T-helper 1 cell (primary cell): ENCODE measurements around the gene HAND1.
A peak's percentile ranks its signal among the peaks of the same experiment; 100 is the strongest.

Experiments used
- DNase-seq, 5 donors: peaks; one replicate each; pipeline ENCODE4 v3.0.0-alpha.2; 2012 to 2020
- total RNA-seq, 4 donors: gene quantifications; one replicate each; lab custom pipeline; 2026; lab: John Stamatoyannopoulos, UW

The HAND1 gene
- total RNA-seq, result 0 reads per million in 4 donors

- DNase-seq, result no peak
Observed at GRCh38 chr5:154478224-154478565, at the start of gene HAND1. Gene HAND1, minus strand, starts transcription at chr5:154478227. Its CDS starts 219 bp downstream, at chr5:154478008.

DNA sequence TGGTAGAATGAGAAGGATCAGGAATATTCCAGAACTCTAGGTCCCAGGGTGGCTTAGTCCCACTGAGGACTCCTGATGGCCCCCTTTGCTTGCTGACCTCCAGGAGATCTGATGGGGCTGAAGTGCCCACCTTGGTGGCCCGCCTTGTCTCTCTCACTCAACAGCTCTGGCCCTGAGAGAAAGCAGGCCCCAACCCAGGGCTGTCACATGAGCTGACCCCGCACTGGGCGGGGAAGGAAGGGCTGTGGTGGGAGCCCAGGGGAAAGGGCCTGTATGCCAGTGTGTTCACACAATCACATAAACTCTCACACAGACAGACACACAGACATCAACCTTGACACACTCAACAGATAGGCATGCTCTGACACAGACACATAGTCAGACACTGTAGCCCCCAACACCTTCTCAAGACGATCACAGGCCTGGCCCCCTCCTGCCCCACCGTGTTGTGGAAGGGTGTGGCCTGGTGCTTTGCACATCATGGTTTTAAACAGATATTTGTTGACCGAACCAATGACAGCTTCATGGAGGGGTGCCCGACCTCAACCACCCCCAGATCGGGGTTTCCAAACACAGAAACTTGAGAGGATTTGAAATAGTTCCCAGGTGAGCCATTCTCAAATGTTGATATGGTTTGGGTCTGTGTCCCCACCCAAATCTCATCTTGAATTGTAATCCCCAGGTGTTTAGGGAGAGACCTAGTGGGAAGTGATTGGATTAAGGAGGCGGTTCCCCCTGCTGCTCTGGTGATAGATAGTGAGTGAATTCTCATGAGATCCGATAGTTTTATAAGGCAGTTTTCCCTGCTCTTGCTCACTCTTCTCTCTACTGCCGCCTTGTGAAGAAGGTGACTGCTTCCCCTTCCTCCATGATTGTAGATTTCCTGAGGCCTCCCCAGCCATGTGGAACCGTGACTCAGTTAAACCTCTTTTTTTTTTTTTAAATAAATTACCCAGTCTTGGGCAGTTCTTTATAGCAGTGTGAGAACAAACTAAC, 48.5 kb upstream of the HAND1 start:
- no peak for DNase-seq

- DNase-seq, result no peak
Observed at GRCh38 chr5:154524859-154525258, 46.8 kb upstream of the HAND1 start.

- no peak for DNase-seq
Observed at GRCh38 chr5:154524181-154524580, 46.2 kb upstream of the HAND1 start.

GRCh38 chr5:154523709-154524108, 45.7 kb upstream of the HAND1 start:
- no peak for DNase-seq

DNA sequence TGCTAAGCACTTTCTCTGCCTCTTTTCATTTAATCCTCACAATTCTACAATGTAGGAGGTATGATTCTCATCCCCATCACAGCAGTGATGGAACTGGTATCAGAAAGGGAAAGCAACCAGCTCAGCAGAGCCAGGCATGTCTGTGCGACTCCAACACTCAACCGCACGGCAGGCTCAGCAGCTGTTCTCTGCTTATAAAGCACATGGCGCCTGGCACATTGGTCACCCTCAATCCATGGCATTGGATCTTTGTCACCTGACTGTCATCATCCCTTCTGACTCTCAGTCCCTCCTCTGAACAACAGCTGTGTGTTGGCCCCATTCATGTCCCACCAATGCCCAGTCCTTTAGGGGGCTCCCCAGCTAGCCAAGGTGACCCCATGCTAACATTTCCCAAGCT, 45.1 kb upstream of the HAND1 start:
- no peak for DNase-seq

GRCh38 chr5:154522284-154522683, 44.3 kb upstream of the HAND1 start:
- DNase-seq, result no peak

DNA sequence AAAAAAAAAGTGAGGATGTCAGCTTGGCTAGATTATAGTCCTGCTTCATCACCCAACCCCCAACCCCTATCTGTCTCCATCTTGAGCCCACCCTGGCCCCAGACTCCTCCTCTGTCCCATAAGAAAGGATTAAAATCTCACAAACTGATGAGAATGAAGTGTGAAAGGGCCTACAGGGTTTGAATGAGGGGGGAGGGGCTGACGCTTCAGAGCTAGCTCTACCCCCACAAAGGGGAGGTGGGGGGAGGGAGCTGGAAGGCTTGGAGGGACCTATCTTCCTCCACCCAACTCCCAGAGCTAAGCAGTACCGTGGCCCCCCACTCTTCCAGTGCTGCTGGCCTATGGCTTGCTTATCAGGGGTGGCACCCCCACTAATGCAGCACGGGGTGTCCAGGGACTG, 43.7 kb upstream of the HAND1 start:
- no peak for DNase-seq

DNA sequence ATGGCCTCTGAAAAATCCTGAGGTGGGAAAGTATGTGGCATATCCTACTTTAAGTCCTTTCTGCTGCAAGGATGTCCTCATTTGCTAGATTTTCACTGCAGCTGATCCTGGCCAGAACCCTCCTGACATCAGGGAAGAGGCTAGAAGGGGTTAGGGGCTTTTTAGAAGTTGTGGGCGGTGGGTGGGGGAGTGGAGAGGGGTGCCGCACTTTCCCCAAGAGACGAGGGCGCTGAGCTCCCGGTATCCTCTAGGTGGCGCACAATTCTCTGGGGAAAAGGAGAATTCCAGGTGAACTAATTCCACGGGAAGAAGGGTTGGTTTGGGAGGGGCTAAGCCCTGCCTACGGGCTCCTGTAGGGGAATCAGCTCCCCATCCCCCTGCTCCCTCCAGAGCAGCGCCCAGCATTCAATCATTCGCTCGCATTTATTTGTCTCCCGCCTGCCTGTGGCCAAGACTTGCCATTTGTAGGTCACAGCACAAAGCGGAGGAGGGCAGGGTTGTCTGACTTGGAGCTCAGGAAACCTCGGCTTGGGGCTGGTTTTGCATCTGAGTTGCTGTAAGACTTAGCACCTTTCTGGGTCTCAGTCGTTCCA, 42.9 kb upstream of the HAND1 start:
- DNase-seq, result no peak

- DNase-seq, result no peak
Observed at GRCh38 chr5:154519359-154519758, 41.3 kb upstream of the HAND1 start.

DNA sequence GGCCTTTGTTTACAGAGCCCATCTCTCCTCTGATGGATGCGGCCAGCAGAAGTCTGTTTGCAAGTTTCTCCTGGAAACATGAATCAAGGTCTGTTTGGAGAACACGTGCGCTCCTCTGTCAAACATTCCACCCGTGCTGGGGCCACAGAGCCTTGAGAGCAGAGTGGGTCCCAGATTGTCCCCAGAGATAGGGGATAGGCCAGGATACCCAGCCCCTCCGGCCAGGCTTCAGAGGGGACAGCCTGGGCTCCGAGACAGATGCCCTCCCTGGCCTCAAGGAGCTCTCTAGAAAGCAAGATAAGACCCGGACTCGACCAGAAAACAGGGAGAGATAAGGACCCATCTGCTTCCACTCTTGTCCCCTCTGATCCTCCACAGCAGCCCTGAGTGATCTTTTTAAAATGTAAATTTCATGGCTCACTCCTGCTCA, 40.4 kb upstream of the HAND1 start:
- no peak for DNase-seq

DNA sequence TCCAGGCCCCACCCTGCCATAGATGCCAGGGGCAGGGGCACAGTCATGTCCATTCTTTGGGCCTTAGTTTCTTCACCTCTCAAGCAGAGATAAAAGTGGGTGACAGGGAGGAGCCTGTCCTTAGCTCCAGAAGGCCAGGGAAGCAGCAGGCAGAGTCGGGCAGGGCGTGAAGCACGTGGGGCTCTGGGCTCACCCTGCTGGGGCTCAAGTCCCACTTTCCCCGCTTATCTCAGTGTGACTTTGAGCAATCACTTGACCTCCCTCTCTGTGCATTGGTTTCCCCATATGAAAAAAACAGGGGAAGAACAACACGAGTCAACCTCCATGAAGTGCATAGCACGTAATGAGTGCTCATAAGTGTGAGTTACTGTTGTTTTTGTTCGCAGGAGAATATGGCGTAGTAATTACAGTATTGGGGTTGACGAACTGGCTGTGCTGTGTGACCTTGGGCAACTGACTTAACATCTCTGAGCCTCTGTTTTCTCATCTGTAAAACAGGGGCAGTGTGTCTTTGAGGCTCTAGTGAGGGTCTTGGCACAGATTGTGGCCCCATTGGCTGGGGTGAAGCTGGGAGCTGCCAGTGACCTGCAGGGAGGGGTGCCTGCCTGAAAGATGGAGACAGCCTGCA, 39.9 kb upstream of the HAND1 start:
- DNase-seq, result no peak

- no peak for DNase-seq
Observed at GRCh38 chr5:154517181-154517580, 39.2 kb upstream of the HAND1 start.

- no peak for DNase-seq
Observed at GRCh38 chr5:154516475-154516874, 38.4 kb upstream of the HAND1 start.

- peak in 1 of 5 donors; percentile 9 for DNase-seq
Observed at GRCh38 chr5:154515488-154515887, 37.5 kb upstream of the HAND1 start.

- DNase-seq, result no peak
Observed at GRCh38 chr5:154514331-154514730, 36.3 kb upstream of the HAND1 start.

DNA sequence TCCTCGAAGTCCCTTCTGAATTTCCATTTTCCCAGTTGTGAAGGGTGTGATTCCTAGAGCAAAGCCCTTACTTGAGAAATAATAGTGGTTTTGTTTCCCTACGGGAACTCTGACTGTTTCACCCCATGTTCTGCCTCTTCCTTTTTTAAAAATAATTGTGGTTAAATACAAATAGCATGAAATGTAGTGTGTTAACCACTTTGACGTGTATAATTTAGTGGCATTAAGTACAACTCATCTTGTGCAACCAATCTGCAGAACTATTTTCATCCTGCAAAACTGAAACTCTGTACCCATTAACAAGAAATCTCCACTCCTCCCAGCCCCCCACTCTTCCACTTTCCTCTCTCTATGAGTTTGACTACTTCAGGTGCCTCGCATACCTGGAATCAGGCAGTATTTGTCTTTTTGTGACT, 35.6 kb upstream of the HAND1 start:
- DNase-seq, result peak in 1 of 5 donors; percentile 2

DNA sequence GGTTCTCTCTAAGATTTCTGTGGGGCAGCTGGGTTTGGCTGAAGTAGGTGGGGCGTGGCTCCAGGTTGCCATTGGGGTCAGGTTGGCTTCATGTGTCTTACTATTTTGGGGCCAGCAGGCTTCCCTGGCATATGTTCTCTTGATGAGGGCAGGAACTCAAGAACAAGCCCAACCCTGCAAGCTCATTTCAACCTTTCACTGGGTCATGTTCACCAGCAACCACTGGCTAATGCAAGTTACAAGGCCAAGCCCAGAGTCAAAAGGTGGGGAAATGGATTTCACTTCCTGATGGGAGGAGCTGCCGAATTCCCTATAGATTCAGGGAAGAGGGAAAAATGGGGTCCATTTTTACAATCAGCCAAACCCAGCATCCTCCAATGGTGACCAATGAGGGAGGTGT, 34.0 kb upstream of the HAND1 start:
- DNase-seq, result no peak

DNA sequence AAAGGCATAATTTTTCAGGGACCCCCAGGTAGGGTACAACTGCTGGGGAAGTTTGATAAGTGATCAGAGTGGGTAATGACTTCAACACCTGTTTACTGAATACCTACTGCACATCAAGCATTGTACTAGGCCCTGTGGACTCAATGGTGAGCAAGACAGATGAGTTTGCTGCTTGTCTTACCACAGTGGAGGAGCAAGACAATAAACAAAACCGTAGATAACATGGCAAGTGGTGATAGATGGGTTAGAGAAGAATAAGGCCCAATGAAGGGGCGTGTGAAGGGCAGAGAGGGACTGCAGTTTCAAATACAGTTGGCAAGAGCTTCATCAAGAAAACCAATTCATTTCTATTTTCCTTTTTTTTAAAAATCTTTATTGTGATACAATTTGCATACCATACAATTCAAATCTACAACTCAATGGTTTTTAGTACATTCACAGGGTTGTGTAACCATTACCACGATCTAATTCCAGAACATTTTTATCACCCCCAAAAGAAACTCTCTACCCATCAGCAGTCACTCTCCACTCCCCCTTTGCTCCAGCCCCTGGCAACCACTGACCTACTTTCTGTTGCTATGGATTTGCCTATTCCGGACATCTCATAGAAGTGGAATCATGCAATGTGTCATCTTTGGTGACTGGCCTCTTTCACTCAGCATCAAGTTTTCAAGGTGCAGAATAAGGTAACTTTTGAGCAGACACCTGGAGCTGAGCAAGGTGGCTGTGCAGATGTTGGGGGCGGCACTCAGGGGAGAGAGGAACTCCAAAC, 31.9 kb upstream of the HAND1 start:
- DNase-seq, result no peak

DNA sequence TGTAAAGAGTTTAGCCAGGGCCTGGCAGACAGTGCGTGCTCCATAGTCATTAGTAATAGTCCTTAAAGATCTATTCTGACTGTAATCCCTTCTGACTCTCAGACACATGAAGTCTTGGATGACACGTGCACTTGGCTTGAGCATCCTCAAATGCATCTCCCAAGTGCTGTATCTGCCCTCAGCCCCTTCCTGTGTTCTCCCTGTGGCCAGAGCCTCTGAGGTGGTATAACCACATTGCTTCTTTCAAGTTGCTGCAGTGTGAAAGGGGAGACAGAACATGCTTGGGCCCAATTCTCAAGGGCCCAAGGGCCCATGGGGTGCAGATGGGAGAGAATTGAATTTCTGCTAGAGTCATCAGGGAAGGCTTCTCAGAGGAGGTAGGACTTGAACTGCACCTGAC, 30.1 kb upstream of the HAND1 start:
- no peak for DNase-seq

DNA sequence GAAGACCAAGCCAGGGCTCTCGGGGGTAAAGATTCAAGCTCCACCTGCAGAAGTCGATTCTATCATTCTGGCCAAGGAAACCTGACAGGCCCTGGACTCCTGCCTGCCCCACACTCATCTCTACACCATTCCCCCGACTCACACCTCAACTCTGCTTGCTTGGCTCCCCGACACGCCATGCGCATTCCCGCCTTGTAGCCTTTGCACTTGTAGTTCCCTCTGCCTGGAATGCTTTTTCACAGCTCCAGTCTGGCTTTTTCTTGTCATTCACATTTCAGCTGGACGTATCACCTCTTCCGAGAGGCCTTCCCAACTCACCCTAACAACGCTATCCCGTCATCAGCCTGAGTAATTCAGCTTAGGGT, 28.7 kb upstream of the HAND1 start:
- DNase-seq, result no peak

- no peak for DNase-seq
Observed at GRCh38 chr5:154506049-154506715, 28.2 kb upstream of the HAND1 start.
